Measurements from ENCODE around the gene MAML3. TPM values are rescaled to one million over a fixed set of nuclear protein-coding genes. Genes with fewer than 3 reads are reported as not detected.

The MAML3 gene
- total and polyA plus RNA-seq, 2 experiments from 2014 or later: 1.7 to 6.5 TPM

DNA sequence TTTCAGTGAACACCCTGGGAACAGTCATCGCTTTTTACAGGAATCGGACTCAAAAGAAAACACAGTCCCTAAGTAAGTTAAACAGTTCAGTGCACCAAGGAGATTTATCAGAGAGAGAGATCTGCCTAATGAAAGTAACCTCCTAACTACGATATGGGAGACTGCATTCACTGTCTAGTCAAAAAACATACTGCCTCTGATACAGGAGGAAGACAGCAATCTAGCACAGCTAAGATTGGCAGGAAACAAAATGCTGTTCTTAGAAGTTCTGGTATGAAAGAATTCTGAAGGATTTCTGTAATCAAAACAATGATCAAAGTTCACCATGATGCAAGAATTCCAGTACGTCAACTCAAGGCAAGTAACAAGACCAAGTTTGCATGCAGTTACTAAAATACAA is 92.8 kb downstream of the MAML3 start:
- H3K9me3 Mint-ChIP-seq: no peaks in the 10 kb centered on the region
- Histone ChIP-seq H3K36me3 (ENCODE audit: insufficient read depth) (no peaks in the 10 kb centered on the region), H3K9me2 (ENCODE audit: insufficient read depth) (no peaks in the 10 kb centered on the region), H3F3A (replicated peaks; ENCODE audit: low read depth) (no peaks in the 10 kb centered on the region), H3K27ac (ENCODE audit: low read depth) (no peak overlapping the region), H3K79me2 (replicated peaks; ENCODE audit: insufficient read depth) (no peaks in the 10 kb centered on the region), H3K4me1 (ENCODE audit: insufficient read depth) (no peaks in the 10 kb centered on the region), H3K4me2 (no peak overlapping the region), H2AFZ (no peak overlapping the region), H3K27me3 (ENCODE audit: insufficient read depth) (no peaks in the 10 kb centered on the region), H4K20me1 (replicated peaks; ENCODE audit: insufficient read depth) (no peaks in the 10 kb centered on the region), H3K4me3 (no peak overlapping the region)
- H3K36me3 Mint-ChIP-seq (ENCODE audit: low read depth): no peaks in the 10 kb centered on the region
- H3K4me3 Mint-ChIP-seq: no peak overlapping the region
- no peak for DNase-seq (ENCODE audit: low spot score)
- no peak overlapping the region for H3K27ac Mint-ChIP-seq
- no peaks in the 10 kb centered on the region for H3K27me3 Mint-ChIP-seq (ENCODE audit: insufficient read depth, low read depth, poor library complexity)
- no peak for TF ChIP-seq POLR2AphosphoS5 (IDR thresholded peaks at IDR 0.05; ENCODE audit: low read depth)
- TF ChIP-seq REST (IDR thresholded peaks at IDR 0.05; ENCODE audit: unreplicated experiment): no peak
- TF ChIP-seq CREB1 (CRISPR knock-in tag; IDR thresholded peaks at IDR 0.05; ENCODE audit: low read depth): no peak
- TF ChIP-seq, protein P1, sequence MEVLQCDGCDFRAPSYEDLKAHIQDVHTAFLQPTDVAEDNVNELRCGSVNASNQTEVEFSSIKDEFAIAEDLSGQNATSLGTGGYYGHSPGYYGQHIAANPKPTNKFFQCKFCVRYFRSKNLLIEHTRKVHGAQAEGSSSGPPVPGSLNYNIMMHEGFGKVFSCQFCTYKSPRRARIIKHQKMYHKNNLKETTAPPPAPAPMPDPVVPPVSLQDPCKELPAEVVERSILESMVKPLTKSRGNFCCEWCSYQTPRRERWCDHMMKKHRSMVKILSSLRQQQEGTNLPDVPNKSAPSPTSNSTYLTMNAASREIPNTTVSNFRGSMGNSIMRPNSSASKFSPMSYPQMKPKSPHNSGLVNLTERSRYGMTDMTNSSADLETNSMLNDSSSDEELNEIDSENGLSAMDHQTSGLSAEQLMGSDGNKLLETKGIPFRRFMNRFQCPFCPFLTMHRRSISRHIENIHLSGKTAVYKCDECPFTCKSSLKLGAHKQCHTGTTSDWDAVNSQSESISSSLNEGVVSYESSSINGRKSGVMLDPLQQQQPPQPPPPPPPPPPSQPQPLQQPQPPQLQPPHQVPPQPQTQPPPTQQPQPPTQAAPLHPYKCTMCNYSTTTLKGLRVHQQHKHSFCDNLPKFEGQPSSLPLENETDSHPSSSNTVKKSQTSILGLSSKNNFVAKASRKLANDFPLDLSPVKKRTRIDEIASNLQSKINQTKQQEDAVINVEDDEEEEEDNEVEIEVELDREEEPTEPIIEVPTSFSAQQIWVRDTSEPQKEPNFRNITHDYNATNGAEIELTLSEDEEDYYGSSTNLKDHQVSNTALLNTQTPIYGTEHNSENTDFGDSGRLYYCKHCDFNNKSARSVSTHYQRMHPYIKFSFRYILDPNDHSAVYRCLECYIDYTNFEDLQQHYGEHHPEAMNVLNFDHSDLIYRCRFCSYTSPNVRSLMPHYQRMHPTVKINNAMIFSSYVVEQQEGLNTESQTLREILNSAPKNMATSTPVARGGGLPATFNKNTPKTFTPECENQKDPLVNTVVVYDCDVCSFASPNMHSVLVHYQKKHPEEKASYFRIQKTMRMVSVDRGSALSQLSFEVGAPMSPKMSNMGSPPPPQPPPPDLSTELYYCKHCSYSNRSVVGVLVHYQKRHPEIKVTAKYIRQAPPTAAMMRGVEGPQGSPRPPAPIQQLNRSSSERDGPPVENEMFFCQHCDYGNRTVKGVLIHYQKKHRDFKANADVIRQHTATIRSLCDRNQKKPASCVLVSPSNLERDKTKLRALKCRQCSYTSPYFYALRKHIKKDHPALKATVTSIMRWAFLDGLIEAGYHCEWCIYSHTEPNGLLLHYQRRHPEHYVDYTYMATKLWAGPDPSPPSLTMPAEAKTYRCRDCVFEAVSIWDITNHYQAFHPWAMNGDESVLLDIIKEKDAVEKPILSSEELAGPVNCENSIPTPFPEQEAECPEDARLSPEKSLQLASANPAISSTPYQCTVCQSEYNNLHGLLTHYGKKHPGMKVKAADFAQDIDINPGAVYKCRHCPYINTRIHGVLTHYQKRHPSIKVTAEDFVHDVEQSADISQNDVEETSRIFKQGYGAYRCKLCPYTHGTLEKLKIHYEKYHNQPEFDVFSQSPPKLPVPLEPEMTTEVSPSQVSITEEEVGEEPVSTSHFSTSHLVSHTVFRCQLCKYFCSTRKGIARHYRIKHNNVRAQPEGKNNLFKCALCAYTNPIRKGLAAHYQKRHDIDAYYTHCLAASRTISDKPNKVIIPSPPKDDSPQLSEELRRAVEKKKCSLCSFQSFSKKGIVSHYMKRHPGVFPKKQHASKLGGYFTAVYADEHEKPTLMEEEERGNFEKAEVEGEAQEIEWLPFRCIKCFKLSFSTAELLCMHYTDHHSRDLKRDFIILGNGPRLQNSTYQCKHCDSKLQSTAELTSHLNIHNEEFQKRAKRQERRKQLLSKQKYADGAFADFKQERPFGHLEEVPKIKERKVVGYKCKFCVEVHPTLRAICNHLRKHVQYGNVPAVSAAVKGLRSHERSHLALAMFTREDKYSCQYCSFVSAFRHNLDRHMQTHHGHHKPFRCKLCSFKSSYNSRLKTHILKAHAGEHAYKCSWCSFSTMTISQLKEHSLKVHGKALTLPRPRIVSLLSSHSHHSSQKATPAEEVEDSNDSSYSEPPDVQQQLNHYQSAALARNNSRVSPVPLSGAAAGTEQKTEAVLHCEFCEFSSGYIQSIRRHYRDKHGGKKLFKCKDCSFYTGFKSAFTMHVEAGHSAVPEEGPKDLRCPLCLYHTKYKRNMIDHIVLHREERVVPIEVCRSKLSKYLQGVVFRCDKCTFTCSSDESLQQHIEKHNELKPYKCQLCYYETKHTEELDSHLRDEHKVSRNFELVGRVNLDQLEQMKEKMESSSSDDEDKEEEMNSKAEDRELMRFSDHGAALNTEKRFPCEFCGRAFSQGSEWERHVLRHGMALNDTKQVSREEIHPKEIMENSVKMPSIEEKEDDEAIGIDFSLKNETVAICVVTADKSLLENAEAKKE (CRISPR knock-in tag; IDR thresholded peaks at IDR 0.05): no peak
- no peak for TF ChIP-seq EZH2 (IDR thresholded peaks at IDR 0.05; ENCODE audit: low read depth, unreplicated experiment)
- no peak for TF ChIP-seq EZH2phosphoT487 (IDR thresholded peaks at IDR 0.05; ENCODE audit: unreplicated experiment)
- no peak for TF ChIP-seq STAT1 (IDR thresholded peaks at IDR 0.05; ENCODE audit: unreplicated experiment)
- no peak for TF ChIP-seq ZNF331 (CRISPR knock-in tag; IDR thresholded peaks at IDR 0.05; ENCODE audit: low read depth)
- TF ChIP-seq ZNF114 (CRISPR knock-in tag; IDR thresholded peaks at IDR 0.05): no peak
- no peak for TF ChIP-seq JUNB (IDR thresholded peaks at IDR 0.05; ENCODE audit: unreplicated experiment)
- no peak for TF ChIP-seq NANOG (IDR thresholded peaks at IDR 0.05; ENCODE audit: borderline replicate concordance)
- TF ChIP-seq, protein P2, sequence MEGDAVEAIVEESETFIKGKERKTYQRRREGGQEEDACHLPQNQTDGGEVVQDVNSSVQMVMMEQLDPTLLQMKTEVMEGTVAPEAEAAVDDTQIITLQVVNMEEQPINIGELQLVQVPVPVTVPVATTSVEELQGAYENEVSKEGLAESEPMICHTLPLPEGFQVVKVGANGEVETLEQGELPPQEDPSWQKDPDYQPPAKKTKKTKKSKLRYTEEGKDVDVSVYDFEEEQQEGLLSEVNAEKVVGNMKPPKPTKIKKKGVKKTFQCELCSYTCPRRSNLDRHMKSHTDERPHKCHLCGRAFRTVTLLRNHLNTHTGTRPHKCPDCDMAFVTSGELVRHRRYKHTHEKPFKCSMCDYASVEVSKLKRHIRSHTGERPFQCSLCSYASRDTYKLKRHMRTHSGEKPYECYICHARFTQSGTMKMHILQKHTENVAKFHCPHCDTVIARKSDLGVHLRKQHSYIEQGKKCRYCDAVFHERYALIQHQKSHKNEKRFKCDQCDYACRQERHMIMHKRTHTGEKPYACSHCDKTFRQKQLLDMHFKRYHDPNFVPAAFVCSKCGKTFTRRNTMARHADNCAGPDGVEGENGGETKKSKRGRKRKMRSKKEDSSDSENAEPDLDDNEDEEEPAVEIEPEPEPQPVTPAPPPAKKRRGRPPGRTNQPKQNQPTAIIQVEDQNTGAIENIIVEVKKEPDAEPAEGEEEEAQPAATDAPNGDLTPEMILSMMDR (conservative IDR thresholded peaks at IDR 0.05; ENCODE audit: low read depth in 2 of 2): no peak
- TF ChIP-seq ETS1 (IDR thresholded peaks at IDR 0.05): no peak
- ATAC-seq: no peak
- peaks cover 2% of the 10 kb centered on the region; the same call in 1 of the 3 replicates for H3K4me1 Mint-ChIP-seq
